Heart left ventricle (tissue), 13 donors: Measurements from ENCODE around the gene ACE.

Source experiments
- POLR2A ChIP-seq, 2 donors: fragments of 450-650 bp; IDR thresholded peaks; one replicate each; pipeline ENCODE4 v1.6.1; 2017; ENCODE audit warnings: antibody characterized with exemption in 2 of 2, mild to moderate bottlenecking in 2 of 2, moderate library complexity in 2 of 2
- TF ChIP-seq, protein P1 (sequence below), 12 donors: fragments of 200-600 bp; sonication (generic) in 4 of 12; IDR thresholded peaks; one replicate each; pipeline versions ENCODE4 v1.5.0 to v1.8.0; 2018 to 2022; ENCODE audit warnings: antibody characterized with exemption in 12 of 12, mild to moderate bottlenecking in 5 of 12
- donor health status: ischemic (EF 13 %, LVEDD 7.1; RV severe dilation, severe dysfunction).
- donor health status: DM: no; HTN: yes; CAD: no.
- donor health status: DM: no; HTN: no; CAD: no.
- donor health status: ischemic (EF 25% LVEDD 6.9; RV normal size, moderate dysfunction).
- donor health status: ischemic (EF 25% LVEDD 5.7; RV mildly dilated, moderate dysfunction).
- donor health status: ischemic (EF 35%, LVEDD 5.7; RV mildly dilated, moderate dysfunction).
- donor health status: nonischemic (EF 11% LVEDD 7.7; RV severe dilation, severe dysfunction).
- donor health status: DM: yes; HTN: yes; CAD: no.
- donor health status: PGD.
- donor health status: ischemic (EF 29% LVEDD 5.4; RV normal size, mild dysfunction).
- donor health status: nonischemic (EF 23%, LVEDD 6.1; RV moderate dilation, normal function).

DNA sequence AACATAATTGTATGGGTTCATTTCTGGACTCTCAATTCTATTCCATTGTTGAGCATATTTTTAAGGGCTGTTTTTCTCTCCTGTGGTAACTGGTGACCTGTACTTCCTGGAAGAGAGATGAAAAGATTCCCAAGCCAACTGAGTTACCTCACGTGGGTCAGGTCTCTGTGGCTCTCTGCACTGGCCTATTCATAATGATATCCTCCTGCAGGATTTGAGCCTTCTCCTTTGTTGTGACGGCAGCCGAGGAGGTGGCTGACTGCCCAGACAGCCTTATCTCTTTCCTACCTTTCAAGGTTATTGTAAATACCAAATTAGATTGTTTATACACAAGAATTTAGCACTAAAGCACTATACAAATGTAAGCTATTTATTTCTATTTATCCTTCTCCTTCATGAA, 2.7 kb upstream of the ACE start:
- TF ChIP-seq, protein P1, sequence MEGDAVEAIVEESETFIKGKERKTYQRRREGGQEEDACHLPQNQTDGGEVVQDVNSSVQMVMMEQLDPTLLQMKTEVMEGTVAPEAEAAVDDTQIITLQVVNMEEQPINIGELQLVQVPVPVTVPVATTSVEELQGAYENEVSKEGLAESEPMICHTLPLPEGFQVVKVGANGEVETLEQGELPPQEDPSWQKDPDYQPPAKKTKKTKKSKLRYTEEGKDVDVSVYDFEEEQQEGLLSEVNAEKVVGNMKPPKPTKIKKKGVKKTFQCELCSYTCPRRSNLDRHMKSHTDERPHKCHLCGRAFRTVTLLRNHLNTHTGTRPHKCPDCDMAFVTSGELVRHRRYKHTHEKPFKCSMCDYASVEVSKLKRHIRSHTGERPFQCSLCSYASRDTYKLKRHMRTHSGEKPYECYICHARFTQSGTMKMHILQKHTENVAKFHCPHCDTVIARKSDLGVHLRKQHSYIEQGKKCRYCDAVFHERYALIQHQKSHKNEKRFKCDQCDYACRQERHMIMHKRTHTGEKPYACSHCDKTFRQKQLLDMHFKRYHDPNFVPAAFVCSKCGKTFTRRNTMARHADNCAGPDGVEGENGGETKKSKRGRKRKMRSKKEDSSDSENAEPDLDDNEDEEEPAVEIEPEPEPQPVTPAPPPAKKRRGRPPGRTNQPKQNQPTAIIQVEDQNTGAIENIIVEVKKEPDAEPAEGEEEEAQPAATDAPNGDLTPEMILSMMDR (IDR thresholded peaks at IDR 0.05): no peak
- TF ChIP-seq POLR2A (IDR thresholded peaks at IDR 0.05): no peak
